PC-9 (cell line): Measurements from ENCODE around the gene GSTT2B. TPM values are rescaled to one million over a fixed set of nuclear protein-coding genes. Genes with fewer than 3 reads are reported as not detected.

Source experiments
- BruUV-seq: library from RNA; stranded (reverse); fragments of 400-500 nt; replicated peaks from 2 replicates; lab custom pipeline; 2021; lab: Mats Ljungman, UMichigan
- CTCF ChIA-PET: fragments of 300-600 bp; sonication (Branson Sonifier 250); formaldehyde crosslinking; loops from one replicate; lab custom pipeline; 2022; ENCODE audit warnings: antibody characterized with exemption; lab: Charles Lee
- POLR2A ChIA-PET: fragments of 300-600 bp; sonication (Branson Sonifier 250); formaldehyde crosslinking; loops from one replicate; lab custom pipeline; 2022; ENCODE audit warnings: antibody characterized with exemption; ENCODE audit not compliant: unreplicated experiment; lab: Charles Lee
- DNase-seq, 2 experiments: peaks; one replicate each; pipeline versions ENCODE4 v3.0.0 to v3.0.0-alpha.2; 2015 to 2022; ENCODE audit warnings: mixed read lengths in 1 of 2
- H2AFZ ChIP-seq: fragments of 200-600 bp; sonication (generic); 2 replicates; pipeline ENCODE4 v1.8.1; 2017; ENCODE audit warnings: antibody characterized with exemption
- H3F3A ChIP-seq: fragments of 200-600 bp; sonication (generic); 2 replicates; pipeline ENCODE4 v1.8.1; 2017; ENCODE audit warnings: antibody characterized with exemption, mild to moderate bottlenecking, low read depth; ENCODE audit not compliant: insufficient read depth
- H3K27ac ChIP-seq: fragments of 200-600 bp; sonication (generic); 2 replicates; pipeline ENCODE4 v1.6.1; 2016; ENCODE audit warnings: mixed run types
- H3K27me3 ChIP-seq: fragments of 200-600 bp; sonication (generic); 2 replicates; pipeline ENCODE4 v1.6.1; 2016; ENCODE audit warnings: low read depth, mixed run types; ENCODE audit not compliant: insufficient read depth
- H3K36me3 ChIP-seq: fragments of 200-600 bp; sonication (generic); 2 replicates; pipeline ENCODE4 v1.6.1; 2016; ENCODE audit warnings: low read depth, mixed run types
- H3K4me1 ChIP-seq: fragments of 200-600 bp; sonication (generic); replicated peaks from 2 replicates; pipeline ENCODE4 v1.6.1; 2016; ENCODE audit warnings: mixed run types; ENCODE audit not compliant: insufficient read depth
- H3K4me2 ChIP-seq: fragments of 200-600 bp; sonication (generic); 2 replicates; pipeline ENCODE4 v1.6.1; 2017; ENCODE audit warnings: mixed run types
- H3K4me3 ChIP-seq: fragments of 200-600 bp; sonication (generic); 2 replicates; pipeline ENCODE4 v1.6.1; 2016; ENCODE audit warnings: mixed run types
- H3K79me2 ChIP-seq: fragments of 200-600 bp; sonication (generic); 2 replicates; pipeline ENCODE4 v1.6.1; 2017; ENCODE audit warnings: low read depth, mixed run types
- H3K9me2 ChIP-seq: fragments of 200-600 bp; sonication (generic); 2 replicates; pipeline ENCODE4 v1.8.1; 2017; ENCODE audit warnings: mild to moderate bottlenecking; ENCODE audit not compliant: insufficient read depth
- H3K9me3 ChIP-seq: fragments of 200-600 bp; sonication (generic); 2 replicates; pipeline ENCODE4 v1.8.1; 2016; ENCODE audit warnings: low read depth; ENCODE audit not compliant: insufficient read depth
- H4K20me1 ChIP-seq: fragments of 200-600 bp; sonication (generic); 2 replicates; pipeline ENCODE4 v1.8.1; 2017; ENCODE audit not compliant: insufficient read depth
- EZH2 ChIP-seq: fragments of 200-600 bp; sonication (generic); IDR thresholded peaks from 2 replicates; pipeline ENCODE4 v1.8.0; 2017; ENCODE audit warnings: antibody characterized with exemption, low read depth
- intact Hi-C: fragments of 100-400 bp; cut with micrococcal nuclease; formaldehyde crosslinking; loops from one replicate; pipeline ENCODE4 v1.10.0; 2022; ENCODE audit not compliant: unreplicated experiment
- total RNA-seq: library from RNA; stranded (reverse); gene quantifications from 2 replicates; pipeline ENCODE4 v1.2.3, GENCODE V29; 2021
- TF ChIP-seq, protein P1 (sequence below): fragments of 200-600 bp; sonication (generic); conservative IDR thresholded peaks from 2 replicates; pipeline ENCODE4 v1.6.1; 2017; ENCODE audit warnings: mixed run types, antibody characterized with exemption, mild to moderate bottlenecking, moderate library complexity

Gene GSTT2B
- total RNA-seq, 1 experiment from 2014 or later: not detected

GRCh38 chr22:23915290-23915689 is 45.7 kb downstream of the GSTT2B start:
- BruUV-seq: no TSS peak
- intact Hi-C loops: no loop called here
- ChIA-PET CTCF (no interaction called here), POLR2A (no interaction called here)
- Histone ChIP-seq H3K9me2 (no peaks in the 10 kb centered on the region), H3K27ac (no peak overlapping the region), H3K36me3 (no peaks in the 10 kb centered on the region), H3K79me2 (peaks cover 10% of the 10 kb centered on the region; the same call in 1 of the 2 replicates), H3K9me3 (no peaks in the 10 kb centered on the region), H2AFZ (no peak overlapping the region), H3K4me1 (peaks cover 12% of the 10 kb centered on the region; the same call in 1 of the 2 replicates), H3K27me3 (no peaks in the 10 kb centered on the region), H3K4me3 (no peak overlapping the region), H4K20me1 (no peaks in the 10 kb centered on the region), H3F3A (peaks cover 23% of the 10 kb centered on the region), H3K4me2 (no peak overlapping the region)
- no peak for TF ChIP-seq EZH2
- TF ChIP-seq, protein P1, sequence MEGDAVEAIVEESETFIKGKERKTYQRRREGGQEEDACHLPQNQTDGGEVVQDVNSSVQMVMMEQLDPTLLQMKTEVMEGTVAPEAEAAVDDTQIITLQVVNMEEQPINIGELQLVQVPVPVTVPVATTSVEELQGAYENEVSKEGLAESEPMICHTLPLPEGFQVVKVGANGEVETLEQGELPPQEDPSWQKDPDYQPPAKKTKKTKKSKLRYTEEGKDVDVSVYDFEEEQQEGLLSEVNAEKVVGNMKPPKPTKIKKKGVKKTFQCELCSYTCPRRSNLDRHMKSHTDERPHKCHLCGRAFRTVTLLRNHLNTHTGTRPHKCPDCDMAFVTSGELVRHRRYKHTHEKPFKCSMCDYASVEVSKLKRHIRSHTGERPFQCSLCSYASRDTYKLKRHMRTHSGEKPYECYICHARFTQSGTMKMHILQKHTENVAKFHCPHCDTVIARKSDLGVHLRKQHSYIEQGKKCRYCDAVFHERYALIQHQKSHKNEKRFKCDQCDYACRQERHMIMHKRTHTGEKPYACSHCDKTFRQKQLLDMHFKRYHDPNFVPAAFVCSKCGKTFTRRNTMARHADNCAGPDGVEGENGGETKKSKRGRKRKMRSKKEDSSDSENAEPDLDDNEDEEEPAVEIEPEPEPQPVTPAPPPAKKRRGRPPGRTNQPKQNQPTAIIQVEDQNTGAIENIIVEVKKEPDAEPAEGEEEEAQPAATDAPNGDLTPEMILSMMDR: no peak
- DNase-seq: no peak

GRCh38 chr22:23913661-23914353 is 47.2 kb downstream of the GSTT2B start:
- Histone ChIP-seq H3K4me1 (peaks cover 12% of the 10 kb centered on the region; the same call in 1 of the 2 replicates), H3K4me3 (peak overlapping the region; percentile 81), H3K4me2 (peak overlapping the region; percentile 98), H4K20me1 (no peaks in the 10 kb centered on the region), H2AFZ (peak overlapping the region; percentile 85), H3K9me2 (no peaks in the 10 kb centered on the region), H3K36me3 (no peaks in the 10 kb centered on the region), H3K27ac (peak overlapping the region; percentile 69), H3K79me2 (peaks cover 10% of the 10 kb centered on the region; the same call in 1 of the 2 replicates), H3K27me3 (no peaks in the 10 kb centered on the region), H3F3A (peaks cover 23% of the 10 kb centered on the region), H3K9me3 (no peaks in the 10 kb centered on the region)
- peak; percentile 97 for DNase-seq
- intact Hi-C loops: no loop called here
- ChIA-PET POLR2A (interaction anchor here (0.7 to 1.1 kb wide), 5 partner anchors 15 to 195 kb away, joined by 3 to 17 read pairs (median 4); partner anchors contain the start of genes MIF and SLC2A11), CTCF (interaction anchor here (0.6 kb wide), 1 partner anchor 612 kb away, joined by 3 read pairs; no protein-coding TSS in a partner anchor)
- no peak for TF ChIP-seq EZH2
- TF ChIP-seq, protein P1: no peak
- no TSS peak for BruUV-seq

- Histone ChIP-seq H3K4me1 (peaks cover 12% of the 10 kb centered on the region; the same call in 1 of the 2 replicates), H3K9me2 (no peaks in the 10 kb centered on the region), H3F3A (peaks cover 23% of the 10 kb centered on the region), H3K27me3 (no peaks in the 10 kb centered on the region), H3K4me3 (peak overlapping the region; percentile 81), H2AFZ (peak overlapping the region; percentile 85), H3K36me3 (no peaks in the 10 kb centered on the region), H3K27ac (peak overlapping the region; percentile 64), H3K9me3 (no peaks in the 10 kb centered on the region), H3K4me2 (peak overlapping the region; percentile 98), H3K79me2 (peaks cover 10% of the 10 kb centered on the region; the same call in 1 of the 2 replicates), H4K20me1 (no peaks in the 10 kb centered on the region)
- BruUV-seq: TSS peak; percentile 27
- POLR2A ChIA-PET: interaction anchor here (0.7 to 1.1 kb wide), 4 partner anchors 19 to 196 kb away, joined by 4 to 17 read pairs (median 6); partner anchors contain the start of genes MIF and SLC2A11
- DNase-seq: no peak
- TF ChIP-seq, protein P1: no peak
- no peak for TF ChIP-seq EZH2
- CTCF ChIA-PET: no interaction called here
- intact Hi-C loops: no loop called here
Measured at GRCh38 chr22:23913306-23913660, 47.7 kb downstream of the GSTT2B start.
